HepG2 (cell line): ENCODE data around the gene DOCK1. TPM values are rescaled to one million over a fixed set of nuclear protein-coding genes. Genes with fewer than 3 reads are reported as not detected.

ENCODE experiments used
- ATAC-seq: fragments of 200-7000 bp; cut with Tn5 transposase; 3 replicates; pipeline ENCODE4 v1.9.1; 2020; ENCODE audit warnings: mild to moderate bottlenecking, moderate library complexity
- BruUV-seq: library from RNA; stranded (reverse); fragments of 400-500 nt; replicated peaks from 2 replicates; lab custom pipeline; 2021; lab: Mats Ljungman, UMichigan
- CTCF ChIA-PET: fragments of 300-600 bp; formaldehyde crosslinking; extraction: SDS; loops from one replicate; lab custom pipeline; 2021; ENCODE audit warnings: low total read pairs, inconsistent platforms, low intra/inter-chr PET ratio; lab: Yijun Ruan, JAX
- POLR2A ChIA-PET: fragments of 350-600 bp; sonication (Branson Sonifier 250); formaldehyde crosslinking; loops from one replicate; lab custom pipeline; 2020; ENCODE audit warnings: antibody characterized with exemption, inconsistent platforms; lab: Yijun Ruan, JAX
- DNase-seq: peaks from one replicate; pipeline ENCODE4 v3.0.0-alpha.2; 2015; ENCODE audit warnings: low spot score
- FAIRE-seq: peaks from 3 replicates; lab custom pipeline; 2011; peaks lifted over from hg19 to GRCh38; lab: Jason Lieb, UNC
- H2AFZ ChIP-seq: one replicate; pipeline ENCODE4 v1.6.1; 2011; ENCODE audit warnings: low read length, inconsistent platforms
- H3K27ac ChIP-seq: fragments of 300-600 bp; 3 replicates; pipeline ENCODE4 v1.8.0; 2011; ENCODE audit warnings: mixed run types, mild to moderate bottlenecking, mixed read lengths, low read length, inconsistent platforms; ENCODE audit not compliant: insufficient read depth; ENCODE audit errors: extremely low read length
- H3K27me3 ChIP-seq, 2 experiments: fragments of 200-600 bp in 1 of 2; 2 replicates in 1 of 2; 3 replicates in 1 of 2; pipeline versions ENCODE4 v1.6.0 to v1.8.0; 2011; ENCODE audit warnings: low read length in 2 of 2, mild to moderate bottlenecking in 2 of 2, moderate library complexity in 2 of 2, inconsistent platforms in 1 of 2; ENCODE audit not compliant: insufficient read depth in 2 of 2, control insufficient read depth in 1 of 2
- H3K36me3 ChIP-seq, 2 experiments: fragments of 200-600 bp in 1 of 2; replicated peaks in 1 of 2; 2 replicates in 1 of 2; 3 replicates in 1 of 2; pipeline versions ENCODE4 v1.5.1 to v1.8.0; 2011; ENCODE audit warnings: low read length in 2 of 2, inconsistent platforms in 1 of 2; ENCODE audit not compliant: insufficient read depth in 2 of 2, control insufficient read depth in 1 of 2
- H3K4me1 ChIP-seq: 2 replicates; pipeline ENCODE4 v1.5.1; 2012; ENCODE audit warnings: low read length, inconsistent platforms; ENCODE audit not compliant: insufficient read depth
- H3K4me2 ChIP-seq: 2 replicates; pipeline ENCODE4 v1.6.0; 2011; ENCODE audit warnings: low read depth, low read length, inconsistent platforms
- H3K4me3 ChIP-seq, 3 experiments: fragments of 200-600 bp in 1 of 3; sonication (generic), shearing (Covaris generic) in 1 of 3; replicated peaks in 1 of 3; 2 replicates each; pipeline ENCODE4 v1.5.1; 2011 to 2016; ENCODE audit warnings: low read length in 3 of 3, inconsistent platforms in 2 of 3, low read depth in 2 of 3, mild to moderate bottlenecking in 2 of 3, control low read depth in 1 of 3, mixed read lengths in 1 of 3; ENCODE audit not compliant: insufficient read depth in 1 of 3
- H3K79me2 ChIP-seq: one replicate; pipeline ENCODE4 v1.6.1; 2011; ENCODE audit warnings: low read length, inconsistent platforms; ENCODE audit not compliant: insufficient read depth
- H3K9ac ChIP-seq: 2 replicates; pipeline ENCODE4 v1.6.0; 2011; ENCODE audit warnings: mild to moderate bottlenecking, low read depth, low read length, inconsistent platforms; ENCODE audit not compliant: insufficient read depth
- H3K9me3 ChIP-seq: 2 replicates; pipeline ENCODE4 v1.5.1; 2012; ENCODE audit warnings: mild to moderate bottlenecking, low read length
- H4K20me1 ChIP-seq: 2 replicates; pipeline ENCODE4 v1.6.0; 2011; ENCODE audit warnings: inconsistent platforms, mild to moderate bottlenecking, low read length, moderate library complexity; ENCODE audit not compliant: insufficient read depth
- ARHGAP35 ChIP-seq: sonication (generic); formaldehyde crosslinking; IDR thresholded peaks from 2 replicates; pipeline ENCODE4 v1.9.0; 2022; ENCODE audit warnings: mild to moderate bottlenecking, inconsistent platforms, moderate library complexity, missing genetic modification reagents, borderline replicate concordance
- ATF3 ChIP-seq: sonication (generic); formaldehyde crosslinking; IDR thresholded peaks from 2 replicates; pipeline ENCODE4 v1.4.0; 2020; ENCODE audit warnings: missing genetic modification reagents
- CHCHD3 ChIP-seq: sonication (generic); formaldehyde crosslinking; IDR thresholded peaks from 2 replicates; pipeline ENCODE4 v1.8.0; 2022; ENCODE audit warnings: mild to moderate bottlenecking, missing genetic modification reagents, moderate library complexity
- DNMT1 ChIP-seq: sonication (generic); formaldehyde crosslinking; IDR thresholded peaks from 2 replicates; pipeline ENCODE4 v1.5.1; 2020; ENCODE audit warnings: mild to moderate bottlenecking, missing genetic modification reagents
- GMEB2 ChIP-seq: IDR thresholded peaks from 2 replicates; pipeline ENCODE4 v1.6.1; 2016; ENCODE audit warnings: missing biosample characterization, missing genetic modification reagents, low read depth
- HNF4A ChIP-seq: sonication (generic); formaldehyde crosslinking; IDR thresholded peaks from 2 replicates; pipeline ENCODE4 v1.4.0; 2020; ENCODE audit warnings: missing genetic modification reagents
- MLLT10 ChIP-seq: sonication (generic); formaldehyde crosslinking; IDR thresholded peaks from 2 replicates; pipeline ENCODE4 v1.4.0; 2020; ENCODE audit warnings: missing genetic modification reagents
- MTF1 ChIP-seq: sonication (generic); formaldehyde crosslinking; IDR thresholded peaks from 2 replicates; pipeline ENCODE4 v1.5.0; 2020; ENCODE audit warnings: missing genetic modification reagents
- U2AF1 ChIP-seq: fragments of 200-400 bp; formaldehyde crosslinking; optimal IDR thresholded peaks from 2 replicates; pipeline ENCODE3; 2017; ENCODE audit warnings: mild to moderate bottlenecking, low read depth, low read length
- ZBTB3 ChIP-seq: sonication (generic); formaldehyde crosslinking; IDR thresholded peaks from 2 replicates; pipeline ENCODE4 v1.4.0; 2020; ENCODE audit warnings: low read depth, mild to moderate bottlenecking, moderate library complexity, missing genetic modification reagents, borderline replicate concordance
- ZNF136 ChIP-seq: sonication (generic); formaldehyde crosslinking; IDR thresholded peaks from 2 replicates; pipeline ENCODE4 v1.8.1; 2022; ENCODE audit warnings: low read depth, mild to moderate bottlenecking, moderate library complexity, missing genetic modification reagents
- ZNF430 ChIP-seq: sonication (generic); formaldehyde crosslinking; IDR thresholded peaks from 2 replicates; pipeline ENCODE4 v1.9.0; 2021; ENCODE audit warnings: mild to moderate bottlenecking, missing genetic modification reagents
- ZNF441 ChIP-seq: sonication (generic); formaldehyde crosslinking; IDR thresholded peaks from 2 replicates; pipeline ENCODE4 v1.7.0; 2021; ENCODE audit warnings: missing genetic modification reagents, borderline replicate concordance
- ZNF460 ChIP-seq: sonication (generic); formaldehyde crosslinking; IDR thresholded peaks from 2 replicates; pipeline ENCODE4 v1.5.1; 2020; ENCODE audit warnings: missing genetic modification reagents, mild to moderate bottlenecking, borderline replicate concordance
- ZNF670 ChIP-seq: sonication (generic); formaldehyde crosslinking; IDR thresholded peaks from 2 replicates; pipeline ENCODE4 v1.8.0; 2022; ENCODE audit warnings: mild to moderate bottlenecking, missing genetic modification reagents, borderline replicate concordance
- ZSCAN12 ChIP-seq: sonication (generic); formaldehyde crosslinking; IDR thresholded peaks from 2 replicates; pipeline ENCODE4 v1.9.0; 2021; ENCODE audit warnings: mild to moderate bottlenecking, missing genetic modification reagents
- ZXDC ChIP-seq: sonication (generic); formaldehyde crosslinking; IDR thresholded peaks from 2 replicates; pipeline ENCODE4 v1.5.0; 2020; ENCODE audit warnings: mild to moderate bottlenecking, missing genetic modification reagents
- WGBS: methylation state at CpG from one replicate; pipeline ENCODE4 v1.1.6; 2017; ENCODE audit warnings: low lambda C conversion rate; 5-methylcytosine and 5-hydroxymethylcytosine counted together
- in situ Hi-C: cut with HindIII; loops from 2 replicates; pipeline ENCODE4 v1.10.0; 2017; ENCODE audit warnings: low pct_unique_long_range_greater_than_20kb; ENCODE audit not compliant: extremely low pct_ligation_motif_present
- intact Hi-C: fragments of 100-400 bp; cut with micrococcal nuclease; formaldehyde crosslinking; loops from one replicate; pipeline ENCODE4 v1.10.0; 2022; ENCODE audit not compliant: unreplicated experiment
- polyA plus RNA-seq, 8 experiments: library from polyadenylated mRNA; depleted of rRNA in 3 of 8; stranded (reverse) in 7 of 8; unstranded in 1 of 8; fragments of >200 nt; fragmentation: Illumina TruSeq in 4 of 8; extraction: Trizol in 4 of 8; gene quantifications; 2 replicates each; pipeline versions ENCODE4 v1.2.1 to v1.2.3, GENCODE V29; 2011 to 2016; ENCODE audit warnings: low read depth in 4 of 8, missing spikeins in 1 of 8, mixed read lengths in 1 of 8; ENCODE audit not compliant: insufficient read depth in 1 of 8
- total RNA-seq, 5 experiments: library from RNA; depleted of rRNA; stranded (reverse); fragments of >200 nt; fragmentation: Illumina TruSeq; extraction: Trizol; gene quantifications; 2 replicates each; pipeline ENCODE4 v1.2.3, GENCODE V29; 2016; ENCODE audit warnings: low read depth in 1 of 5
- TF ChIP-seq, protein P1 (sequence below): sonication (generic); formaldehyde crosslinking; IDR thresholded peaks from 2 replicates; pipeline ENCODE4 v1.5.1; 2020; ENCODE audit warnings: mild to moderate bottlenecking, missing genetic modification reagents, moderate library complexity

Gene DOCK1
- total and polyA plus RNA-seq, 2 of the 13 experiments (the other 11 are each of a cell fraction or from before 2014, with no cell fraction given): 8.3 to 25.5 TPM

DNA sequence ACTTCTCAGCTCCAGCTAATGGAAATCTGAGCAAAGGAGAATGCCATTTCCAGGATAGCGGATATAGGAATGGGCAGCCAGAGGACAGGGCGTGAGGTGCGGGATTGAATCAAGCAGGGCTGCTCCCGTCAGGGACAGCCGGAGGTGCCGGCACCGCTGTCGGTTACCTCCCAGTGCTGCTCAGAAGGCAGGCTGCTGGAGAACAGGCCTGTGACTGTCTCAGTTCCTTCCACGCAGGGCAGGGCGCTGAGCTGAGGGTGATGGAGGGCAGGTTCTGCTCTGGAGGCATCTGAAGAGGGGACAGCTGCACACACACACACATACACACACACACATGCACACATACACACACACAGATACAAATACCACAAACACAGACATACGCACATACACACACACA, 111.1 kb downstream of the DOCK1 start (continued):
- TF ChIP-seq ZBTB3 (no peak), CHCHD3 (CRISPR knock-in tag) (no peak), MLLT10 (CRISPR knock-in tag) (no peak)
- TF ChIP-seq, all 625 proteins: peak for 0

- Histone ChIP-seq H3K4me3 (no peak overlapping the region), H3K27ac (no peak overlapping the region), H4K20me1 (no peaks in the 10 kb centered on the region), H3K79me2 (no peaks in the 10 kb centered on the region), H3K9me3 (no peaks in the 10 kb centered on the region), H3K4me2 (no peak overlapping the region), H3K9ac (no peak overlapping the region), H3K4me1 (peaks cover 11% of the 10 kb centered on the region; the same call in 1 of the 2 replicates), H2AFZ (no peak overlapping the region), H3K27me3 (no peaks in the 10 kb centered on the region), H3K36me3 (peaks cover 5 to 29% of the 10 kb centered on the region in 2 experiments; a peak in 4 of 5 replicates)
- WGBS: 92% methylated on average over 16 of the region's 20 CpGs
- DNase-seq (no peak), ATAC-seq (no peak), FAIRE-seq (no peak)
- CTCF ChIA-PET: no interaction called here
- POLR2A ChIA-PET: no interaction called here
- no TSS peak for BruUV-seq
- in situ Hi-C loops: no loop called here
- intact Hi-C loops: no loop called here
- TF ChIP-seq MTF1 (CRISPR knock-in tag) (no peak), ARHGAP35 (CRISPR knock-in tag) (no peak), GMEB2 (CRISPR knock-in tag) (no peak), ZSCAN12 (no peak), ZNF430 (CRISPR knock-in tag) (no peak), ZXDC (CRISPR knock-in tag) (no peak), ZNF670 (CRISPR knock-in tag) (no peak), ZNF136 (CRISPR knock-in tag) (no peak), ATF3 (CRISPR knock-in tag) (no peak), DNMT1 (CRISPR knock-in tag) (no peak), U2AF1 (no peak), ZNF460 (CRISPR knock-in tag) (no peak), HNF4A (no peak), ZNF441 (no peak)
- TF ChIP-seq, protein P1, sequence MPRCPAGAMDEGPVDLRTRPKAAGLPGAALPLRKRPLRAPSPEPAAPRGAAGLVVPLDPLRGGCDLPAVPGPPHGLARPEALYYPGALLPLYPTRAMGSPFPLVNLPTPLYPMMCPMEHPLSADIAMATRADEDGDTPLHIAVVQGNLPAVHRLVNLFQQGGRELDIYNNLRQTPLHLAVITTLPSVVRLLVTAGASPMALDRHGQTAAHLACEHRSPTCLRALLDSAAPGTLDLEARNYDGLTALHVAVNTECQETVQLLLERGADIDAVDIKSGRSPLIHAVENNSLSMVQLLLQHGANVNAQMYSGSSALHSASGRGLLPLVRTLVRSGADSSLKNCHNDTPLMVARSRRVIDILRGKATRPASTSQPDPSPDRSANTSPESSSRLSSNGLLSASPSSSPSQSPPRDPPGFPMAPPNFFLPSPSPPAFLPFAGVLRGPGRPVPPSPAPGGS (CRISPR knock-in tag): no peak
Measured at GRCh38 chr10:127017541-127018297, 112.5 kb downstream of the DOCK1 start.
